AG08396 (cell line): ENCODE measurements around the gene GBE1.

Experiments
- DNase-seq: peaks from one replicate; pipeline ENCODE4 v3.0.0; 2012; ENCODE audit warnings: low spot score, mixed read lengths

The GBE1 gene

GRCh38 chr3:81621277-81621676 is 140.2 kb downstream of the GBE1 start:
- no peak for DNase-seq

DNA sequence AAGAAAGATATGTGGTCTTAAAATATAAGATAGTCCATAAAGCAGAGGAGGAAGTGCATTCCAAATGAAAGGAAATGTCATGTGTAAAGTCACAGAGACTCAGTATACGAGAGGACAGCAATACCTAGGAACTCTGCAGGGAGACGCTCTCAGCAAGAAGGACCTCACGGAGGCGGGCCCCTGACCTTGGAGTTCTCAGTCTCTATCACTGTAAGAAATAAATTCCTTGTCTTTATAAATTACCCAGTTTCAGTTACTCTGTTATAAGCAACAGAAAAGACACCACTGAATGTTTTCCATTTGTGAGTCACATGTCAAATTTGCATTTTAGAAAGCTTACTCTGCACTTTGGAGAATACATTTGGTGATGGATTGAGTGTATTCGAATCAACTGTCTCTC is 140.6 kb downstream of the GBE1 start:
- no peak for DNase-seq

DNA sequence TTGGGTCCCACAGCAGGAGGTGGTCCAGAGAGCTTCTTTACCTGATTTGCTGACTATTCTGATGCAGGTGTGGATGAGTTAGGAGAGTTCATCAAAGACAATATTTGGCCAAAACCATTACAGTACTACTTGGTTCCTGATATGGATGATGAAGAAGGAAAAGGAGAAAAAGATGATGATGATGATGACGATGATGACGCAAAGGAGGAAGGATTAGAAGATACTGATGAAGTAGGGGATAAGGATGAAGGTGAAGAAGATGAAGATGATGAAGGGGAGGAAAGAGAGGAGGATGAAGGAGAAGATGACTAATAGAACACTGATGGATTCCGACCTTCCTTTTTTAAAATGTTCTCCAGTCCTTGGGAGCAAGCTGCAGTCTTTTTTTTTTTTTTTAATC is 148.7 kb downstream of the GBE1 start:
- DNase-seq: no peak

GRCh38 chr3:81602781-81603180 is 158.7 kb downstream of the GBE1 start:
- DNase-seq: peak; percentile 17

GRCh38 chr3:81601707-81602305 is 159.6 kb downstream of the GBE1 start:
- no peak for DNase-seq

GRCh38 chr3:81592101-81592500 is 169.3 kb downstream of the GBE1 start:
- no peak for DNase-seq

DNA sequence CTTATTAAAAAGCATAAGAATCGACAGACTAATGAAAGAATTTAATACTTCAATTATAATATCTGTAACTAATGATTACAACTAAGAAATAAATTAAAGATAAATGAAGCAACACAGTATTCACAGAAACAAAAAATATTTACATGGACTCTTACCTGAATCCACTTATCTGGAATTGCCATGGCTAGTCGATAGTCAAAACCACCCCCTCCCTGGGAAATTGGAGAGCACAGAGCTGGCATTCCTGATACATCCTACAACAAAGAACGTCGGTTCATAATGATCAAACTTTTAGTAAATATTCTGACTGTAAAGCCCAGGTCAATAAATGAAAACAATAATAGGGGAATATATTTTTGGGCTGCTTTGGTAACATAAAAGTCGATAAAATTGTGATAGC is 175.5 kb downstream of the GBE1 start:
- DNase-seq: no peak

DNA sequence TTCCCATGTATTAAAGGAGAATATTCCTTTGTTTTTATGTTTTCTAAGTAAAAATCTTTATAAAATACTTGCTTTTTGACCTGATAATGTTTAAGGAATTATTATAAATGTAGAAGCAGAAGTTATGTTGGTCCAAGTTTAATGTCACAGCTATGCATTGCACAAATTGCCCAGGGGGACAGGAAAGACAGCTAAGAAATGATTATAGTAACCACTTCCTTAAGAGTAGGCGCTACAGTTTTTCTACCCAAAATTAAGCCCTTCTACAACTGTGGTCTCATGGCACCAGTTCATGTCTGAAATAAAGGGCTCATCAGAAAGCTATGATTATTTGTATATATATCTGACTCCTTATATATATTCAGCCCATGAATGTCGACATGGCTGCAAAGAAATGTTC is 176.4 kb downstream of the GBE1 start:
- DNase-seq: no peak

- peak; percentile 10 for DNase-seq
Measured at GRCh38 chr3:81581966-81582599, 179.4 kb downstream of the GBE1 start.

DNA sequence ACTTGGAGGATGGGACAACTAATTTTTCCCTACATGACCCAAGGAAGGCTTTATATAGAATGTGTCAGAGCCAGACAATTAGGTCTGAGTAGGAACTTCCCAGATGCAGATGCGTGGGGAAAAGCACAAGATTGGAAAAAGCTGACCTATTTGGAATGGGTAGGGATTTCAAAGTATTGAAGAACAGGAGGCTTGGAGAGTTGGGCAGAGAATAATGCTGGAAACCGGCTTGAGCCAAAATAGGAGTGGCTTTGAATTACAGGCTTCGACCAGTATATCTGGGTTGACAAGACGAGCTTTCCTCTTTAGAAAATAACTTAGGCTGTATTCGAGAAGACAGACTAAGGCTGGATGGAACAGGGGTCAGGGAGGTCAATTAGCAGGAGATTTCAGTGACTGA is 181.1 kb downstream of the GBE1 start:
- DNase-seq: no peak

DNA sequence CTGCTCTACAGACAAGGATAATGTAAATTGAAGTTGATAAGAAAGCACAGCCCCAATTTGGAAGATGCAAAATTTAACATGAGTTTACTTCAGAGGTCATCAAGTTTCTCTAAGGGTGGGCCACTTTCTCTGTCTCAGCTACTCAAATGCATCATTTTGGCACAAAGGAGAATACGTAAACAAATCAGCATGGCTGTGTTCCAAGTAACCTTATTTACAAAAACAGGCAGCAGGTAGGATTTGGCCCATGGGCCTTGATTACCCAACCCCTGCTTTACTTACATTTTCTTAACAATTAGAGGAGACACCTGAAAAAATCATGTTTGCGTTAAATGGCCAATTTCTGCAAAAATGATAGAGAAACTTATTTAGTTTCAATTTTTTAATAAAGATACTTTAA is 181.7 kb downstream of the GBE1 start:
- DNase-seq: no peak

DNA sequence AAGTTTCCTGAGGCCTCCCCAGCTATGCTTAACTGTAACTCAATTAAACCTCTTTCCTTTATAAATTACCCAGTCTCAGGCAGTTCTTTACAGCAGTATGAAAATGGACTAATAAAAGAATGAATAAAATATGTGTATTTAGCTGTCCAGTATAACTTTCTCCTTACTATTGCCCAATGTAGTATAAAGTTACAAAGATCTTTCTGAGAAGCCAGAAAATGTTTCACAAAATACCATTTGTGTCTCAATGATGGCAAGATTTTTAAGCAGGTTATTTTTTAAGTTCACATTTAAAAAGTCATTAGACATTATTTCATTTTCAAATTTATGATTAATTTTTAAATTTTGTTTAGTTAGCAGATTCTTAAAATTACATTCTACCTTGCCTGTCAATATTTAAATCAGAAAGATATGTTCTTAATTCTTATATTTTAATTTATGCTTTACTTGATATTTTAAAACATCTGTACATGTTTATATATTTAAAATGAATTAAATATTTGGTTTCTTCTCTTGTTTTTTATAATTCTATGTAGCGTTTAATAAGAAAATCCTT is 189.2 kb downstream of the GBE1 start:
- DNase-seq: no peak

GRCh38 chr3:81568378-81568777 is 193.1 kb downstream of the GBE1 start:
- no peak for DNase-seq

DNA sequence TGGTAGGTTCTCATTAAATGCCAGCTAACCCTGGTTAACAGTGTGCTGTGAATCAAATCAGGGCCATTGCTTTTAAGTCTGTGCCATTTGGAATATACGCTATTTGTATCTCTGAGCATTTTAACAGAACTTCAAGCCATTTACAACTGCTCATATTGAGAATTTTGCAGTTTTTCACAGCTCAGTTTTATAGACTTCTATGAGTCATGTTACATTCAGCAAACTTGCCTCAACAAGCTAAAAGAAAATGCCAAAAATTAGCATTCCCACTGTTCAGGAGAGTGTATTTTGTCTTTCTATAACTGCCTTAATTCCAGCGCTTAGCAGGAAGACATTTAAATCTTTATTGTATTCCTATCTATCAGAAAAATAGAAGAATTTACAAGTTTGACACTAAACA is 196.4 kb downstream of the GBE1 start:
- DNase-seq: no peak

DNA sequence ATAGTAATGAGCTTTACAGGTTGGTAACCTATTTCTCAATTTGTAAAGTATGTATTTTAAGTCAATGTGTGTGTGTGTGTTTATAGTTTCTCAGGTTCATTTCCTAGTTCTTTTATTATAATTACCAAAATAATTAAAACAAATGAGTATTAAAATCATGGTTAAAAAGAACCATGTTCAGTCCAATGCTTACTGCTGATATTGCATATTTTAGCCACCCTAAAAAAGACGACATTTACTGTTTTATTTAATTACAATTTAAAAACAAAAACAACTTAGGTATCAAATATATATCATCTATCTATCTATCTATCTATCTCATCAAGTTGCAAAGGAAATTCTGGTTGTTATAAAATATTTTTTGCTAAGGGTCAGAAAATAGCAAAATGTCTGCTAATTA is 203.3 kb downstream of the GBE1 start:
- no peak for DNase-seq

GRCh38 chr3:81554801-81555200 is 206.6 kb downstream of the GBE1 start:
- no peak for DNase-seq

DNA sequence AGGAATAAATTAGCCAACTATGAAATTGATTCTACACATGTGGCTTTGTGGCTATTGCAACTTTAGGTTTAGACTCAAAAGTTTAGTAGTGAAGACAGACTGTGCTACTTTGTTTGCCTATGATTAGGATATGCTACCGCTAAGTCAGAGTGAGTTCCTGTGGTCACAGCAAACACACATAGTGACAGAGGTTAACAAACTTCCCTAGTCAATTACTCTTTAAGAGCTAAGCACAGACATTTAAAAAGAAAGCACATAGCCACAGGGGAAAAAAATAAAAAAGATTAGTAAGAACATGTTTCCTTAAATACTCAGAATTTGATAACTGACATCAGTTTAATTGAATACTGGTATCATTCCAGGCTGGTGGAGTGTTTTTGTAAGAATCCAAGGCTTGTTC is 207.1 kb downstream of the GBE1 start:
- peak; percentile 8 for DNase-seq

- no peak for DNase-seq
Measured at GRCh38 chr3:81550415-81550814, 211.0 kb downstream of the GBE1 start.

DNA sequence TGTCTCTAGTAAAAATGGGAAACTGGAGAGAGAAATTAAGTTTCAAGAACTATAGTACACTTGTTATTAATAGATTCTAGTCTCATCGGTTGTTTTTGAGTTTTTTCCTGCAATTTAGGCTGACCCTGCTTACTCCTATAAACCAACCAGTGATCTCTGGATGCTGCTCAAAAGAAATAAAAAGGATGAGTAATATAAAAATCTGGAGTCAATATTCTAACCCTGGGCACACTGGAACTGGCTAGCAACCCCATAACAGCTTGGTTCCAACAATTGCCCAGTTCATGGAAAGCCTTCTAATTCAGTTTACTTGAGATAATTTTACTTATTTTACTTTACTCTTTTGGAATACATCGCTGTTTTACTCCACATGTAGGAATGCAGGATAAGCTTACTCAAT is 211.6 kb downstream of the GBE1 start:
- DNase-seq: no peak

DNA sequence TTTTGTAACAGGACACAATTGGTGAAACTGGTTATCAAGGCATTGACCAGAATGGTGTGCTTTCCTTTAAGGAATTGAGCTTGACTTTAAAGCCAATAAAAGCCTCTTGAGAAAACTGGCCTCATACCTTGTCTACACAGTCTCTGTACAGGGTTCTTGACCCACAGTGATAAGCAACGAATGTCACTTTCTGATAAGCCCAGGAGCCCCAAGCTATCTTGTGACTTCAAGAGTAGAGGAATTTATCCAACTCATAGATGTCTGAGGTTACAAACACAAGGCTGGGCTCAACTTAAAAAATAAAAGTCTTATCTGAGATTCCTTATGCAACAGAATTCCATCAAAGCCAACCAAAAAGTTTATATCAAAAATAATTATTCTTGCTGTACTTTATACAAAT is 212.1 kb downstream of the GBE1 start:
- DNase-seq: no peak

DNA sequence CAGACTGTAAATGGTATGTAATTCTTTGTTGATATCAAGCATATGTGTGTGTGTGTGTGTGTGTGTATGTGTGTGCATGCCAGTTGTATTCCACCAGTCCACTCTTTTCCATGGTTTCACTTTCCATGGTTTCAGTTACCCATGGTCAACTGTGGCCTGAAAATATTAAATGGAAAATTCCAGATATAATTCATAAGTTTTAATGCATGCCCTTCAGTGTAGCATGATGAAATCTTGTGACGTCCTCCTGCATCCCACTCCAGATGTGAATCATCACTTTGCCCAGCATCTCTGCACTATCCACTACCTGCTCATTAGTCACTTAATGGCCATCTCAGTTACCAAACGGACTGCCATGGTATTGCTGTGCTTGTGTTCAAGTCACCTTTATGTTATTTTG is 215.9 kb downstream of the GBE1 start:
- DNase-seq: no peak

- no peak for DNase-seq
Measured at GRCh38 chr3:81544385-81544784, 217.1 kb downstream of the GBE1 start.

- DNase-seq: no peak
Measured at GRCh38 chr3:81540787-81541186, 220.7 kb downstream of the GBE1 start.

DNA sequence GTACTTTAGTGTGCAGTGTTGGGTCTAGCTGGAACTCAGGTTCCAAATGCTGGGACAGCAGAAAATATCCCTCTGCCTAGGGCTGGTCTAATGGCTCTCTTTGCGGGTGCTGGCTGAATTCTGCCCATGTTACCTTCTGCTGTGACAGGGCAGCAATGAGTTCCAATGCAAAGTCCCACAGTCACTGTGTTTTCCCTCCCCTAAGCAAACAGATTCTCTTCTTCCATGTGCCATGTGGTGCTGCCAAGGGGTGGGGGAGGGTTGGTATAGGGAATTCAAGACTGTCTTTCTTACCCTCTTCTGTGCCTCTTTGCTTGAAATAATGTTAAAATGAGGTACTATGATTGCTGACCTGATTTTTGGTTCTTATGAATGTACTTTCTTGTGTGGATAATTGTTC is 229.6 kb downstream of the GBE1 start:
- no peak for DNase-seq
